ENCODE data around the gene CLDND1. TPM values are rescaled to one million over a fixed set of nuclear protein-coding genes. Genes with fewer than 3 reads are reported as not detected.

CLDND1 gene
- total RNA-seq, 1 donor, result 98.0 TPM

DNA sequence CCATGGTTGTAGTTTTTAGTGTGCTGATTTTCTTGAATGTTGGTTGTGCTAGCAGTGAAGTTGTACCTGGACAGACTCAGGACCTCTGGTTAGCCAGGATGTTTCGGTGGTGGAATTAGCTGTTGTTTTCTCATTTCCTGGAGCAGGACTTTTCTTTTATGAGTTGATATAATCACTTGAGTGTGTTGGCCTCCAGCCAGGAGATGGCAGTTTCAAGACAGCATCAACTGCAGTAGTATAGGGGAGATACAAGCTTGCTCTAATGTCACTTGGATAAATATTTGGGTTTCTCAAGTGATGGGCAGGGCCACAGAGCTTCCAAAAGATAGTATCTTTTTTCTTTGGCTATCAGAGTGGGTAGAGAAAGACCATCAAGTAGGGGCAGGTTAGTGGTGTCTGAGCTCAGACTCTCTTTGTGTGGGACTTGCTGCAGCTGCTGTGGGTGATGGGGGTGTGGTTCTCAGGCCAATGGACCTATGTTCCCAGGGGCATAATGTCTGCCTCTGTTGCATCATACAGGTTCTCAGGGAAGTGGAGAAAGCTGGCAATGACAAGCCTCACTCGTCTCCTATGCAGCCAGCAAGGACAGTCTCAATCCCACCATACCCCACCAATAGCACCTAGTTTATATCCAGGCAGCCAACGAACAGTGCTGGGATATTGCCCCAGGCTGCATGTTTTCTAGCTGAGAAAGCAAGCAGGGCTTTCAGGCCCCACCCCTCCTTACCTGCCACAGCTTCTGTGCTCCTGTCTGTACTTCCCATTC lies 39.8 kb downstream of the CLDND1 start:
- no peak for TF ChIP-seq CTCF (IDR thresholded peaks at IDR 0.05; ENCODE audit: insufficient read depth, low read depth, low read length)
- DNase-seq (ENCODE audit: low read depth), result no peak
- H3K4me3 ChIP-seq (ENCODE audit: low read depth, low read length), result no peak overlapping the region

Small RNA genes within 50 kb of the gene (small RNA-seq; reads per million reads assigned to genes)
- gene RPL38P4, result not detected

Other genes starting within 250 kb of the CLDND1 start
- gene OR5H2, start 240.4 kb downstream of the CLDND1 start, total RNA-seq, result not detected in 2 replicates
- not detected in 2 replicates for gene OR5K4, start 169.0 kb downstream of the CLDND1 start, total RNA-seq
- gene OR5K3, start 132.2 kb downstream of the CLDND1 start, total RNA-seq, result not detected in 2 replicates
- not detected in 2 replicates for gene OR5K1, start 59.7 kb downstream of the CLDND1 start, total RNA-seq
- gene OR5K2, start 25.2 kb downstream of the CLDND1 start, total RNA-seq, result not detected in 2 replicates
- gene GPR15, start 9.1 kb upstream of the CLDND1 start, total RNA-seq, result not detected in 2 replicates
- gene CPOX, start 70.7 kb upstream of the CLDND1 start, total RNA-seq, result 19.3 and 27.2 TPM in 2 replicates
- 3.9 and 5.2 TPM in 2 replicates for gene ST3GAL6, start 240.4 kb upstream of the CLDND1 start, total RNA-seq